H9 (cell line): ENCODE measurements around the gene MEG3. TPM values are rescaled to one million over a fixed set of nuclear protein-coding genes. Genes with fewer than 3 reads are reported as not detected.

Experiments
- DNase-seq: peaks from one replicate; pipeline ENCODE4 v3.0.0-alpha.2; 2017
- H2AFZ ChIP-seq: one replicate; pipeline ENCODE4 v1.6.1; 2013; ENCODE audit warnings: mild to moderate bottlenecking, low read length, control low read depth, moderate library complexity
- H2AK5ac ChIP-seq: 2 replicates; pipeline ENCODE4 v1.6.1; 2013; ENCODE audit warnings: low read length, control low read depth, mixed read lengths; ENCODE audit not compliant: insufficient read length
- H2BK120ac ChIP-seq: one replicate; pipeline ENCODE4 v1.6.1; 2013; ENCODE audit warnings: low read depth, mild to moderate bottlenecking, low read length, control low read depth, inconsistent platforms; ENCODE audit not compliant: poor library complexity, severe bottlenecking
- H2BK12ac ChIP-seq: 2 replicates; pipeline ENCODE4 v1.6.1; 2013; ENCODE audit warnings: low read length, control low read depth, mixed read lengths, low read depth; ENCODE audit not compliant: insufficient read length
- H2BK15ac ChIP-seq: 2 replicates; pipeline ENCODE4 v1.6.1; 2013; ENCODE audit warnings: low read depth, low read length, control low read depth
- H2BK20ac ChIP-seq: one replicate; pipeline ENCODE4 v1.6.1; 2013; ENCODE audit warnings: low read depth, mild to moderate bottlenecking, low read length, control low read depth, inconsistent platforms; ENCODE audit not compliant: poor library complexity, severe bottlenecking
- H2BK5ac ChIP-seq: 2 replicates; pipeline ENCODE4 v1.6.1; 2013; ENCODE audit warnings: low read length, control low read depth, mixed read lengths; ENCODE audit not compliant: insufficient read length
- H3K14ac ChIP-seq: 2 replicates; pipeline ENCODE4 v1.6.1; 2013; ENCODE audit warnings: low read length, control low read depth; ENCODE audit not compliant: insufficient read depth
- H3K18ac ChIP-seq: 2 replicates; pipeline ENCODE4 v1.6.1; 2013; ENCODE audit warnings: low read depth, mild to moderate bottlenecking, mixed read lengths, low read length, control low read depth; ENCODE audit not compliant: insufficient read length
- H3K23ac ChIP-seq: 2 replicates; pipeline ENCODE4 v1.6.1; 2013; ENCODE audit warnings: low read length, control low read depth, mixed read lengths, low read depth; ENCODE audit not compliant: insufficient read length
- H3K23me2 ChIP-seq: 2 replicates; pipeline ENCODE4 v1.6.1; 2013; ENCODE audit warnings: low read depth, mild to moderate bottlenecking, mixed read lengths, low read length, control low read depth; ENCODE audit not compliant: insufficient read length, poor library complexity, severe bottlenecking
- H3K27ac ChIP-seq: 2 replicates; pipeline ENCODE4 v1.5.1; 2013; ENCODE audit warnings: low read length, control low read depth, mixed read lengths, low read depth; ENCODE audit not compliant: insufficient read length
- H3K27me3 ChIP-seq: 2 replicates; pipeline ENCODE4 v1.6.1; 2013; ENCODE audit warnings: low read length, control low read depth, inconsistent platforms; ENCODE audit not compliant: insufficient read depth
- H3K4ac ChIP-seq: 2 replicates; pipeline ENCODE4 v1.6.1; 2013; ENCODE audit warnings: low read depth, mild to moderate bottlenecking, control low read depth, inconsistent platforms, low read length, moderate library complexity
- H3K4me1 ChIP-seq: 2 replicates; pipeline ENCODE4 v1.6.1; 2013; ENCODE audit warnings: low read length, control low read depth, inconsistent platforms; ENCODE audit not compliant: insufficient read depth
- H3K4me2 ChIP-seq: 2 replicates; pipeline ENCODE4 v1.6.1; 2013; ENCODE audit warnings: low read length, control low read depth, mixed read lengths; ENCODE audit not compliant: insufficient read length, insufficient read depth
- H3K56ac ChIP-seq: 2 replicates; pipeline ENCODE4 v1.6.1; 2013; ENCODE audit warnings: low read depth, mild to moderate bottlenecking, mixed read lengths, low read length, control low read depth; ENCODE audit not compliant: insufficient read length
- H3K79me1 ChIP-seq: 2 replicates; pipeline ENCODE4 v1.6.1; 2013; ENCODE audit warnings: low read depth, mild to moderate bottlenecking, moderate library complexity, low read length, control low read depth, inconsistent platforms; ENCODE audit not compliant: insufficient read depth, poor library complexity, severe bottlenecking
- H3K79me2 ChIP-seq: 2 replicates; pipeline ENCODE4 v1.6.1; 2013; ENCODE audit warnings: low read length, control low read depth, inconsistent platforms; ENCODE audit not compliant: insufficient read depth
- H3K9ac ChIP-seq: 2 replicates; pipeline ENCODE4 v1.6.1; 2013; ENCODE audit warnings: low read length, control low read depth, mixed read lengths; ENCODE audit not compliant: insufficient read length; ENCODE audit errors: extremely low read depth
- H3K9me3 ChIP-seq: one replicate; pipeline ENCODE4 v1.6.1; 2013; ENCODE audit warnings: low read depth, low read length, inconsistent platforms; ENCODE audit not compliant: control insufficient read depth
- H3T11ph ChIP-seq: one replicate; pipeline ENCODE4 v1.6.1; 2013; ENCODE audit warnings: mild to moderate bottlenecking, low read length, control low read depth, inconsistent platforms
- H4K20me1 ChIP-seq: one replicate; pipeline ENCODE4 v1.6.1; 2013; ENCODE audit not compliant: control insufficient read depth, insufficient read length, insufficient read depth
- H4K5ac ChIP-seq: 2 replicates; pipeline ENCODE4 v1.6.1; 2013; ENCODE audit warnings: low read depth, mild to moderate bottlenecking, mixed read lengths, low read length, control low read depth; ENCODE audit not compliant: insufficient read length
- H4K8ac ChIP-seq: replicated peaks from 2 replicates; pipeline ENCODE4 v1.6.1; 2013; ENCODE audit warnings: low read length, control low read depth, mixed read lengths, low read depth; ENCODE audit not compliant: insufficient read length
- H4K91ac ChIP-seq: 2 replicates; pipeline ENCODE4 v1.6.1; 2013; ENCODE audit warnings: low read depth, mild to moderate bottlenecking, moderate library complexity, mixed read lengths, low read length, control low read depth; ENCODE audit not compliant: insufficient read length
- H3K27ac Mint-ChIP-seq, 3 experiments: 2 replicates in 2 of 3; 3 replicates in 1 of 3; pipeline ENCODE4 v1.8.0; 2020 to 2021; ENCODE audit warnings: mixed read lengths in 3 of 3, mild to moderate bottlenecking in 1 of 3, moderate library complexity in 1 of 3
- H3K27me3 Mint-ChIP-seq: 2 replicates; pipeline ENCODE4 v1.8.0; 2021; ENCODE audit warnings: low read depth, mild to moderate bottlenecking, moderate library complexity, mixed read lengths
- H3K36me3 Mint-ChIP-seq, 3 experiments: 2 replicates in 2 of 3; 3 replicates in 1 of 3; pipeline ENCODE4 v1.8.0; 2020 to 2021; ENCODE audit warnings: low read depth in 3 of 3, mixed read lengths in 3 of 3; ENCODE audit not compliant: insufficient read depth in 1 of 3
- H3K4me1 Mint-ChIP-seq, 2 experiments: 2 replicates each; pipeline ENCODE4 v1.8.0; 2020; ENCODE audit warnings: mixed read lengths in 2 of 2
- H3K4me3 Mint-ChIP-seq, 2 experiments: 2 replicates in 1 of 2; 3 replicates in 1 of 2; pipeline ENCODE4 v1.8.0; 2020 to 2021; ENCODE audit warnings: mild to moderate bottlenecking in 2 of 2, mixed read lengths in 2 of 2, moderate library complexity in 1 of 2
- H3K9me3 Mint-ChIP-seq, 2 experiments: 2 replicates in 1 of 2; 3 replicates in 1 of 2; pipeline ENCODE4 v1.8.0; 2020; ENCODE audit warnings: mild to moderate bottlenecking in 2 of 2, mixed read lengths in 2 of 2, moderate library complexity in 1 of 2
- CTCF ChIP-seq: fragments of 200-600 bp; sonication (generic); conservative IDR thresholded peaks from 3 replicates; pipeline ENCODE4 v1.8.0; 2021; ENCODE audit warnings: antibody characterized with exemption, mild to moderate bottlenecking
- WGBS: extraction: QIAGEN DNeasy Blood & Tissue Kit; methylation state at CpG from one replicate; pipeline ENCODE4 v1.1.7; 2013; ENCODE audit warnings: missing lambda C conversion rate, low lambda C conversion rate, mixed read lengths; ENCODE audit not compliant: insufficient read length; ENCODE audit errors: extremely low coverage; 5-methylcytosine and 5-hydroxymethylcytosine counted together
- total RNA-seq: library from RNA; stranded (reverse); gene quantifications from 2 replicates; pipeline ENCODE4 v1.2.1, GENCODE V29; 2021

The MEG3 gene
- total RNA-seq, 1 experiment from 2014 or later: 0.52 TPM

GRCh38 chr14:100786131-100786530 lies 39.8 kb upstream of the MEG3 start:
- H3K27ac Mint-ChIP-seq: no peak overlapping the region

More at GRCh38 chr14:100786131-100786530, 39.8 kb upstream of the MEG3 start:
- Histone ChIP-seq H3K4ac (no peak overlapping the region), H2AFZ (no peak overlapping the region), H3K27me3 (no peaks in the 10 kb centered on the region), H3K9me3 (no peaks in the 10 kb centered on the region), H3K23ac (no peak overlapping the region), H2BK15ac (no peak overlapping the region), H2BK5ac (no peak overlapping the region), H3K56ac (no peak overlapping the region), H4K20me1 (no peaks in the 10 kb centered on the region), H4K8ac (no peak overlapping the region), H4K91ac (no peak overlapping the region), H4K5ac (no peak overlapping the region), H2AK5ac (no peak overlapping the region), H2BK20ac (no peak overlapping the region), H3K79me1 (no peaks in the 10 kb centered on the region), H3K14ac (no peak overlapping the region; the same call in 1 of the 2 replicates), H2BK120ac (no peak overlapping the region), H3K27ac (no peak overlapping the region), H3K18ac (no peak overlapping the region), H3T11ph (no peak overlapping the region), H3K23me2 (no peaks in the 10 kb centered on the region), H3K9ac (no peak overlapping the region), H3K4me1 (no peaks in the 10 kb centered on the region), H3K79me2 (no peaks in the 10 kb centered on the region), H2BK12ac (no peak overlapping the region), H3K4me2 (no peak overlapping the region)
- Mint-ChIP-seq H3K9me3 (no peaks in the 10 kb centered on the region; a peak in 1 of 5 replicates), H3K36me3 (no peaks in the 10 kb centered on the region), H3K27me3 (peaks cover 3% of the 10 kb centered on the region), H3K4me1 (peaks cover 9 to 20% of the 10 kb centered on the region in 2 experiments), H3K4me3 (no peak overlapping the region)
- DNase-seq: no peak
- TF ChIP-seq CTCF: no peak
- no CpG with 5 or more reads among the region's 11 CpGs for WGBS
